GM12865 (cell line): ENCODE data around the gene TUBB4B.

Source experiments
- DNase-seq: peaks from one replicate; pipeline ENCODE4 v3.0.0; 2010; ENCODE audit warnings: low read depth
- H3K4me3 ChIP-seq: 2 replicates; pipeline ENCODE4 v1.5.1; 2011; ENCODE audit warnings: mild to moderate bottlenecking, low read depth, low read length, control low read depth
- CTCF ChIP-seq: IDR thresholded peaks from 2 replicates; pipeline ENCODE4 v1.5.1; 2011; ENCODE audit warnings: low read length, control low read depth, low read depth, inconsistent platforms; ENCODE audit not compliant: insufficient read depth; ENCODE audit errors: missing control alignments

The TUBB4B gene

GRCh38 chr9:137262909-137263285 is 21.8 kb downstream of the TUBB4B start:
- TF ChIP-seq CTCF = no peak
- DNase-seq = no peak

GRCh38 chr9:137263506-137263905 is 22.4 kb downstream of the TUBB4B start:
- H3K4me3 ChIP-seq = no peak overlapping the region
- TF ChIP-seq CTCF = no peak
- DNase-seq = no peak

More at GRCh38 chr9:137262909-137263285, 21.8 kb downstream of the TUBB4B start:
- no peak overlapping the region for H3K4me3 ChIP-seq

GRCh38 chr9:137264067-137264466 is 23.0 kb downstream of the TUBB4B start:
- H3K4me3 ChIP-seq = no peak overlapping the region
- no peak for DNase-seq
- no peak for TF ChIP-seq CTCF

GRCh38 chr9:137265496-137266161 is 24.5 kb downstream of the TUBB4B start:
- no peak for TF ChIP-seq CTCF
- no peak for DNase-seq
- no peak overlapping the region for H3K4me3 ChIP-seq

- DNase-seq = no peak
Measured at GRCh38 chr9:137266162-137266527, 25.1 kb downstream of the TUBB4B start.

GRCh38 chr9:137266585-137267453 is 25.7 kb downstream of the TUBB4B start:
- no peak overlapping the region for H3K4me3 ChIP-seq
- no peak for DNase-seq
- no peak for TF ChIP-seq CTCF

More at GRCh38 chr9:137266162-137266527, 25.1 kb downstream of the TUBB4B start:
- TF ChIP-seq CTCF = no peak
- no peak overlapping the region for H3K4me3 ChIP-seq
